K562 (cell line): ENCODE results near the gene NUDCD3. TPM values are rescaled to one million over a fixed set of nuclear protein-coding genes. Genes with fewer than 3 reads are reported as not detected.

Experiments used
- ATAC-seq: fragments of 200-7000 bp; cut with Tn5 transposase; 3 replicates; pipeline ENCODE4 v1.9.1; 2020; ENCODE audit warnings: moderate library complexity
- BruUV-seq: library from RNA; stranded (reverse); fragments of 400-500 nt; replicated peaks from 2 replicates; lab custom pipeline; 2021; lab: Mats Ljungman, UMichigan
- CTCF ChIA-PET: fragments of 300-600 bp; formaldehyde crosslinking; extraction: SDS; loops from one replicate; lab custom pipeline; 2021; ENCODE audit warnings: low intra/inter-chr PET ratio; lab: Yijun Ruan, JAX
- POLR2A ChIA-PET: fragments of 300-600, 350-650 bp; sonication (Branson Sonifier 250); formaldehyde crosslinking; extraction: SDS; loops from one replicate; lab custom pipeline; 2021; ENCODE audit warnings: antibody characterized with exemption, inconsistent platforms; lab: Yijun Ruan, JAX
- DNase-seq, 4 experiments: peaks; one replicate each; pipeline versions ENCODE4 v3.0.0 to v3.0.0-alpha.2; 2011 to 2018; ENCODE audit warnings: low spot score in 3 of 4, mixed read lengths in 3 of 4; ENCODE audit errors: extremely low read depth in 1 of 4
- FAIRE-seq: peaks from 2 replicates; lab custom pipeline; 2011; peaks lifted over from hg19 to GRCh38; lab: Jason Lieb, UNC
- H2AFZ ChIP-seq: 2 replicates; pipeline ENCODE4 v1.6.0; 2011; ENCODE audit warnings: low read depth, low read length, control low read depth, inconsistent platforms
- H3K27ac ChIP-seq: fragments of 200-600 bp; 3 replicates; pipeline ENCODE4 v1.8.0; 2011; ENCODE audit warnings: low read depth, mild to moderate bottlenecking, control low read depth, inconsistent platforms, low read length, moderate library complexity, mixed read lengths; ENCODE audit errors: extremely low read depth
- H3K27me3 ChIP-seq, 2 experiments: fragments of 300-600 bp in 1 of 2; 2 replicates in 1 of 2; 3 replicates in 1 of 2; pipeline versions ENCODE4 v1.6.0 to v1.8.0; 2011; ENCODE audit warnings: inconsistent platforms in 2 of 2, low read length in 2 of 2, mild to moderate bottlenecking in 1 of 2, mixed read lengths in 1 of 2, moderate library complexity in 1 of 2; ENCODE audit not compliant: control insufficient read depth in 2 of 2, insufficient read depth in 2 of 2
- H3K36me3 ChIP-seq: fragments of 300-600 bp; 3 replicates; pipeline ENCODE4 v1.8.0; 2011; ENCODE audit warnings: mild to moderate bottlenecking, low read length, inconsistent platforms; ENCODE audit not compliant: control insufficient read depth, insufficient read depth
- H3K4me1 ChIP-seq, 2 experiments: fragments of 200-600 bp in 1 of 2; replicated peaks in 1 of 2; 2 replicates in 1 of 2; 3 replicates in 1 of 2; pipeline versions ENCODE4 v1.5.1 to v1.8.0; 2011; ENCODE audit warnings: inconsistent platforms in 2 of 2, low read length in 2 of 2, mild to moderate bottlenecking in 1 of 2, mixed read lengths in 1 of 2, moderate library complexity in 1 of 2; ENCODE audit not compliant: control insufficient read depth in 2 of 2, insufficient read depth in 2 of 2
- H3K4me2 ChIP-seq: 2 replicates; pipeline ENCODE4 v1.6.1; 2011; ENCODE audit warnings: low read length, control low read depth, inconsistent platforms, mixed read lengths; ENCODE audit not compliant: insufficient read depth
- H3K4me3 ChIP-seq: fragments of 200-600 bp; sonication (generic), shearing (Covaris generic); 2 replicates; pipeline ENCODE4 v1.5.1; 2016; ENCODE audit warnings: control low read depth, inconsistent platforms
- H3K79me2 ChIP-seq: fragments of 200-600 bp; 3 replicates; pipeline ENCODE4 v1.8.0; 2011; ENCODE audit warnings: low read length, inconsistent platforms; ENCODE audit not compliant: control insufficient read depth, insufficient read depth
- H3K9ac ChIP-seq, 2 experiments: 2 replicates each; pipeline versions ENCODE4 v1.6.0 to v1.6.1; 2011; ENCODE audit warnings: low read depth in 2 of 2, low read length in 2 of 2, control low read depth in 1 of 2, inconsistent platforms in 1 of 2, mild to moderate bottlenecking in 1 of 2, mixed read lengths in 1 of 2; ENCODE audit not compliant: insufficient read depth in 1 of 2
- H3K9me1 ChIP-seq: one replicate; pipeline ENCODE4 v1.6.0; 2011; ENCODE audit warnings: inconsistent platforms, mild to moderate bottlenecking, low read length, moderate library complexity; ENCODE audit not compliant: control insufficient read depth, insufficient read depth
- H3K9me3 ChIP-seq: replicated peaks from 2 replicates; pipeline ENCODE4 v1.5.1; 2011; ENCODE audit warnings: low read depth, low read length, inconsistent platforms; ENCODE audit not compliant: control insufficient read depth, insufficient read depth
- H4K20me1 ChIP-seq: replicated peaks from 2 replicates; pipeline ENCODE4 v1.6.1; 2011; ENCODE audit warnings: low read length, inconsistent platforms, mixed read lengths; ENCODE audit not compliant: control insufficient read depth, insufficient read depth
- BCL6 ChIP-seq: fragments of 250-450 bp; sonication (Bioruptor Pico); IDR thresholded peaks from 2 replicates; pipeline ENCODE4 v1.4.0; 2020
- CCAR2 ChIP-seq: fragments of 200-400 bp; formaldehyde crosslinking; IDR thresholded peaks from 2 replicates; pipeline ENCODE4 v1.6.1; 2017; ENCODE audit warnings: mild to moderate bottlenecking, low read depth, low read length
- CREB3L1 ChIP-seq: fragments of 450-650 bp; IDR thresholded peaks from 2 replicates; pipeline ENCODE4 v1.6.1; 2014; ENCODE audit warnings: low read depth, mild to moderate bottlenecking, moderate library complexity, borderline replicate concordance
- ELF1 ChIP-seq: fragments of 200-800 bp; sonication (Bioruptor generic); IDR thresholded peaks from 2 replicates; pipeline ENCODE4 v1.6.1; 2016; ENCODE audit warnings: missing genetic modification characterization, missing compliant biosample characterization
- FOXJ3 ChIP-seq: sonication (generic); formaldehyde crosslinking; IDR thresholded peaks from 2 replicates; pipeline ENCODE4 v1.4.0; 2020; ENCODE audit warnings: mild to moderate bottlenecking, missing genetic modification reagents
- HNRNPK ChIP-seq: fragments of 200-400 bp; formaldehyde crosslinking; IDR thresholded peaks from one replicate; pipeline ENCODE4 v1.6.1; 2018; ENCODE audit warnings: mild to moderate bottlenecking, low read depth, low read length; ENCODE audit not compliant: poor library complexity, severe bottlenecking
- MAFK ChIP-seq: IDR thresholded peaks from 2 replicates; pipeline ENCODE4 v1.6.1; 2011; ENCODE audit warnings: low read length, improper control_type of control experiment
- NR4A1 ChIP-seq, 2 experiments: fragments of 250-450 bp in 1 of 2; fragments of 450-650 bp in 1 of 2; sonication (Bioruptor Pico) in 1 of 2; IDR thresholded peaks; 2 replicates each; pipeline versions ENCODE4 v1.4.0 to v1.6.1; 2016 to 2020; ENCODE audit warnings: mild to moderate bottlenecking in 2 of 2, missing compliant biosample characterization in 1 of 2, missing genetic modification characterization in 1 of 2, moderate library complexity in 1 of 2
- PCBP2 ChIP-seq: fragments of 200-400 bp; formaldehyde crosslinking; IDR thresholded peaks from 2 replicates; pipeline ENCODE4 v1.6.1; 2018; ENCODE audit warnings: low read length, low read depth, mild to moderate bottlenecking, moderate library complexity; ENCODE audit not compliant: poor library complexity, severe bottlenecking
- RBFOX2 ChIP-seq: fragments of 200-400 bp; formaldehyde crosslinking; IDR thresholded peaks from 2 replicates; pipeline ENCODE4 v1.6.1; 2017; ENCODE audit warnings: low read depth, mild to moderate bottlenecking, low read length, moderate library complexity
- TAF7 ChIP-seq: fragments of 450-650 bp; IDR thresholded peaks from 2 replicates; pipeline ENCODE4 v1.6.1; 2016; ENCODE audit warnings: missing genetic modification characterization, missing compliant biosample characterization
- TFAM ChIP-seq: fragments of 250-450 bp; sonication (Bioruptor Pico); conservative IDR thresholded peaks from 2 replicates; pipeline ENCODE4 v1.5.0; 2021; ENCODE audit warnings: mild to moderate bottlenecking, moderate library complexity
- TFE3 ChIP-seq: fragments of 450-650 bp; formaldehyde crosslinking; IDR thresholded peaks from 2 replicates; pipeline ENCODE4 v1.4.0; 2020; ENCODE audit warnings: mild to moderate bottlenecking, mixed read lengths
- ZNF253 ChIP-seq: fragments of 250-450 bp; sonication (Bioruptor Pico); conservative IDR thresholded peaks from 2 replicates; pipeline ENCODE4 v1.6.1; 2021; ENCODE audit warnings: mild to moderate bottlenecking
- ZNF449 ChIP-seq: fragments of 250-450 bp; sonication (Bioruptor Pico); IDR thresholded peaks from 2 replicates; pipeline ENCODE4 v1.8.0; 2022; ENCODE audit warnings: moderate library complexity, mild to moderate bottlenecking, inconsistent platforms
- ZNF766 ChIP-seq: fragments of 200-800 bp; sonication (Bioruptor generic); conservative IDR thresholded peaks from 2 replicates; pipeline ENCODE4 v1.6.1; 2016; ENCODE audit warnings: missing genetic modification characterization, missing compliant biosample characterization
- WGBS: fragments of 100-300 bp; shearing (Covaris generic); methylation state at CpG from one replicate; pipeline ENCODE4 v1.1.6; 2016; ENCODE audit warnings: low coverage, mixed read lengths; ENCODE audit not compliant: insufficient coverage; ENCODE audit errors: missing lambda C conversion rate; 5-methylcytosine and 5-hydroxymethylcytosine counted together
- in situ Hi-C: fragments of 300-500 bp; cut with MboI; formaldehyde crosslinking; loops from 4 replicates; pipeline ENCODE4 v1.15.0; 2018; ENCODE audit warnings: inconsistent platforms, mixed read lengths
- intact Hi-C: fragments of 100-400 bp; cut with micrococcal nuclease; formaldehyde crosslinking; loops from 2 replicates; pipeline ENCODE4 v1.14.2; 2022
- polyA plus RNA-seq, 8 experiments: library from polyadenylated mRNA; depleted of rRNA in 4 of 8; stranded (reverse) in 5 of 8; unstranded in 3 of 8; fragments of >200 nt; fragmentation: Nextera tagmentation in 2 of 8; fragmentation: Illumina TruSeq in 1 of 8; extraction: Ambion mirVana in 2 of 8; extraction: Trizol in 1 of 8; gene quantifications; 2 replicates each; pipeline versions ENCODE4 v1.2.1 to v1.2.3, GENCODE V29; 2011 to 2014; ENCODE audit warnings: inconsistent platforms in 1 of 8, missing spikeins in 1 of 8
- total RNA-seq, 7 experiments: library from RNA; depleted of rRNA in 6 of 7; stranded (reverse); fragments of >200 nt in 6 of 7; fragmentation: Illumina TruSeq in 2 of 7; extraction: Trizol in 2 of 7; gene quantifications; 2 replicates each; pipeline versions ENCODE4 v1.2.1 to v1.2.3, GENCODE V29; 2011 to 2021; ENCODE audit warnings: low replicate concordance in 1 of 7
- TF ChIP-seq, protein P1 (sequence below): fragments of 450-650 bp; IDR thresholded peaks from 2 replicates; pipeline ENCODE4 v1.7.0; 2016; ENCODE audit warnings: borderline replicate concordance

Gene NUDCD3
- total and polyA plus RNA-seq, 9 of the 15 experiments (the other 6 are each of a cell fraction or from before 2014, with no cell fraction given) = 24.8 to 64.2 (median 42.6) TPM

GRCh38 chr7:44460325-44460724 lies 30.1 kb downstream of the NUDCD3 start:
- Histone ChIP-seq H3K27me3 (no peaks in the 10 kb centered on the region), H4K20me1 (no peaks in the 10 kb centered on the region; the same call in 1 of the 2 replicates), H3K9ac (no peak overlapping the region), H3K4me3 (no peak overlapping the region), H3K36me3 (peaks cover 31% of the 10 kb centered on the region), H3K27ac (no peak overlapping the region), H3K79me2 (peaks cover 58% of the 10 kb centered on the region), H2AFZ (no peak overlapping the region), H3K9me3 (no peaks in the 10 kb centered on the region), H3K4me2 (no peak overlapping the region), H3K4me1 (peaks cover 0 to 9% of the 10 kb centered on the region in 2 experiments; a peak in 1 of 5 replicates), H3K9me1 (no peaks in the 10 kb centered on the region)
- intact Hi-C loops (loop anchor here (10.0 kb wide), 1 partner anchor 56 kb away; no protein-coding TSS in a partner anchor), in situ Hi-C loops (no loop called here)
- no TSS peak for BruUV-seq
- 88% methylated on average over 3 of the region's 3 CpGs for WGBS
- FAIRE-seq = no peak
- no peak for ATAC-seq
- ChIA-PET CTCF (no interaction called here), POLR2A (interaction anchor here (0.6 to 1.0 kb wide), 2 partner anchors 10 to 11 kb away, joined by 3 to 4 read pairs; no protein-coding TSS in a partner anchor)
- no peak for DNase-seq
- TF ChIP-seq PCBP2 (no peak), RBFOX2 (no peak), CCAR2 (no peak), HNRNPK (no peak), BCL6 (CRISPR knock-in tag) (no peak), TFE3 (CRISPR knock-in tag) (no peak), ELF1 (tag) (no peak), TAF7 (tag) (no peak), FOXJ3 (no peak), TFAM (CRISPR knock-in tag) (no peak), ZNF253 (no peak), ZNF766 (CRISPR knock-in tag) (no peak), CREB3L1 (no peak), ZNF449 (CRISPR knock-in tag) (no peak), MAFK (no peak), NR4A1 (CRISPR knock-in tag; IDR thresholded peaks at IDR 0.05) (no peak), NR4A1 (tag; IDR thresholded peaks at IDR 0.05) (no peak)
- TF ChIP-seq, protein P1, sequence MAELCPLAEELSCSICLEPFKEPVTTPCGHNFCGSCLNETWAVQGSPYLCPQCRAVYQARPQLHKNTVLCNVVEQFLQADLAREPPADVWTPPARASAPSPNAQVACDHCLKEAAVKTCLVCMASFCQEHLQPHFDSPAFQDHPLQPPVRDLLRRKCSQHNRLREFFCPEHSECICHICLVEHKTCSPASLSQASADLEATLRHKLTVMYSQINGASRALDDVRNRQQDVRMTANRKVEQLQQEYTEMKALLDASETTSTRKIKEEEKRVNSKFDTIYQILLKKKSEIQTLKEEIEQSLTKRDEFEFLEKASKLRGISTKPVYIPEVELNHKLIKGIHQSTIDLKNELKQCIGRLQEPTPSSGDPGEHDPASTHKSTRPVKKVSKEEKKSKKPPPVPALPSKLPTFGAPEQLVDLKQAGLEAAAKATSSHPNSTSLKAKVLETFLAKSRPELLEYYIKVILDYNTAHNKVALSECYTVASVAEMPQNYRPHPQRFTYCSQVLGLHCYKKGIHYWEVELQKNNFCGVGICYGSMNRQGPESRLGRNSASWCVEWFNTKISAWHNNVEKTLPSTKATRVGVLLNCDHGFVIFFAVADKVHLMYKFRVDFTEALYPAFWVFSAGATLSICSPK = no peak
